MM.1S (cell line): ENCODE results near the gene LRWD1.
A peak's percentile ranks its signal among the peaks of the same experiment; 100 is the strongest.

Source experiments
- EZH2phosphoT487 ChIP-seq: fragments of 300-600 bp; sonication (generic); IDR thresholded peaks from 2 replicates; pipeline ENCODE4 v1.6.1; 2018; ENCODE audit warnings: antibody characterized with exemption, low read length
- TF ChIP-seq, protein P1 (sequence below): fragments of 300-600 bp; sonication (generic); IDR thresholded peaks from 2 replicates; pipeline ENCODE4 v1.5.1; 2016; ENCODE audit warnings: antibody characterized with exemption, low read length, mixed read lengths

DNA sequence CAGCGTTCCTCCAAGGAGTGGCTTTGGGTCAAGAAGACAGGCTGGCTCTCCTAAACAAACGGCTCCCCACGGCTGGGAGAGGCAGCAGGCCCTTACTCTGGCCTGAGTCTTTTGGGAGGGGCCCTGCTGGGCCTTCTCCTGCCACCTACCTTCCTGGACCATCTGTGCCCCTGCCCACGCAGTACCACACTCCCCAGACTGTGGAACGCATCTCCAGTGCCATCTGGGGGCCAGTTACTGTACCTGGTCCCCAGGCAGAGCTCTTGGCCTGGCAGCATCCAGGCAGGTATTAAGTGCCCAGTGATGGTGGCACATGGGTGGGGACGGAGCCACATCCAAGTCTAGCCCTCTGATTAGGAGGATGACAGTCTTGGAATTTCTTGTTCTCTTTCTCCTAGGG lies 14.5 kb upstream of the LRWD1 start:
- TF ChIP-seq, protein P1, sequence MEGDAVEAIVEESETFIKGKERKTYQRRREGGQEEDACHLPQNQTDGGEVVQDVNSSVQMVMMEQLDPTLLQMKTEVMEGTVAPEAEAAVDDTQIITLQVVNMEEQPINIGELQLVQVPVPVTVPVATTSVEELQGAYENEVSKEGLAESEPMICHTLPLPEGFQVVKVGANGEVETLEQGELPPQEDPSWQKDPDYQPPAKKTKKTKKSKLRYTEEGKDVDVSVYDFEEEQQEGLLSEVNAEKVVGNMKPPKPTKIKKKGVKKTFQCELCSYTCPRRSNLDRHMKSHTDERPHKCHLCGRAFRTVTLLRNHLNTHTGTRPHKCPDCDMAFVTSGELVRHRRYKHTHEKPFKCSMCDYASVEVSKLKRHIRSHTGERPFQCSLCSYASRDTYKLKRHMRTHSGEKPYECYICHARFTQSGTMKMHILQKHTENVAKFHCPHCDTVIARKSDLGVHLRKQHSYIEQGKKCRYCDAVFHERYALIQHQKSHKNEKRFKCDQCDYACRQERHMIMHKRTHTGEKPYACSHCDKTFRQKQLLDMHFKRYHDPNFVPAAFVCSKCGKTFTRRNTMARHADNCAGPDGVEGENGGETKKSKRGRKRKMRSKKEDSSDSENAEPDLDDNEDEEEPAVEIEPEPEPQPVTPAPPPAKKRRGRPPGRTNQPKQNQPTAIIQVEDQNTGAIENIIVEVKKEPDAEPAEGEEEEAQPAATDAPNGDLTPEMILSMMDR = peak; percentile 62
- TF ChIP-seq EZH2phosphoT487 = no peak
